K562 (cell line): ENCODE data around the gene RHEB. TPM values are rescaled to one million over a fixed set of nuclear protein-coding genes. Genes with fewer than 3 reads are reported as not detected.

Source experiments
- ATAC-seq: fragments of 200-7000 bp; cut with Tn5 transposase; 3 replicates; pipeline ENCODE4 v1.9.1; 2020; ENCODE audit warnings: moderate library complexity
- BruUV-seq: library from RNA; stranded (reverse); fragments of 400-500 nt; replicated peaks from 2 replicates; lab custom pipeline; 2021; lab: Mats Ljungman, UMichigan
- CTCF ChIA-PET: fragments of 300-600 bp; formaldehyde crosslinking; extraction: SDS; loops from one replicate; lab custom pipeline; 2021; ENCODE audit warnings: low intra/inter-chr PET ratio; lab: Yijun Ruan, JAX
- POLR2A ChIA-PET: fragments of 300-600, 350-650 bp; sonication (Branson Sonifier 250); formaldehyde crosslinking; extraction: SDS; loops from one replicate; lab custom pipeline; 2021; ENCODE audit warnings: antibody characterized with exemption, inconsistent platforms; lab: Yijun Ruan, JAX
- DNase-seq, 4 experiments: peaks; one replicate each; pipeline versions ENCODE4 v3.0.0 to v3.0.0-alpha.2; 2011 to 2018; ENCODE audit warnings: low spot score in 3 of 4, mixed read lengths in 3 of 4; ENCODE audit errors: extremely low read depth in 1 of 4
- FAIRE-seq: peaks from 2 replicates; lab custom pipeline; 2011; peaks lifted over from hg19 to GRCh38; lab: Jason Lieb, UNC
- H2AFZ ChIP-seq: 2 replicates; pipeline ENCODE4 v1.6.0; 2011; ENCODE audit warnings: low read depth, low read length, control low read depth, inconsistent platforms
- H3K27ac ChIP-seq: fragments of 200-600 bp; 3 replicates; pipeline ENCODE4 v1.8.0; 2011; ENCODE audit warnings: low read depth, mild to moderate bottlenecking, control low read depth, inconsistent platforms, low read length, moderate library complexity, mixed read lengths; ENCODE audit errors: extremely low read depth
- H3K27me3 ChIP-seq, 2 experiments: fragments of 300-600 bp in 1 of 2; 2 replicates in 1 of 2; 3 replicates in 1 of 2; pipeline versions ENCODE4 v1.6.0 to v1.8.0; 2011; ENCODE audit warnings: inconsistent platforms in 2 of 2, low read length in 2 of 2, mild to moderate bottlenecking in 1 of 2, mixed read lengths in 1 of 2, moderate library complexity in 1 of 2; ENCODE audit not compliant: control insufficient read depth in 2 of 2, insufficient read depth in 2 of 2
- H3K36me3 ChIP-seq: fragments of 300-600 bp; 3 replicates; pipeline ENCODE4 v1.8.0; 2011; ENCODE audit warnings: mild to moderate bottlenecking, low read length, inconsistent platforms; ENCODE audit not compliant: control insufficient read depth, insufficient read depth
- H3K4me1 ChIP-seq, 2 experiments: fragments of 200-600 bp in 1 of 2; replicated peaks in 1 of 2; 2 replicates in 1 of 2; 3 replicates in 1 of 2; pipeline versions ENCODE4 v1.5.1 to v1.8.0; 2011; ENCODE audit warnings: inconsistent platforms in 2 of 2, low read length in 2 of 2, mild to moderate bottlenecking in 1 of 2, mixed read lengths in 1 of 2, moderate library complexity in 1 of 2; ENCODE audit not compliant: control insufficient read depth in 2 of 2, insufficient read depth in 2 of 2
- H3K4me2 ChIP-seq: 2 replicates; pipeline ENCODE4 v1.6.1; 2011; ENCODE audit warnings: low read length, control low read depth, inconsistent platforms, mixed read lengths; ENCODE audit not compliant: insufficient read depth
- H3K4me3 ChIP-seq: fragments of 200-600 bp; sonication (generic), shearing (Covaris generic); 2 replicates; pipeline ENCODE4 v1.5.1; 2016; ENCODE audit warnings: control low read depth, inconsistent platforms
- H3K79me2 ChIP-seq: fragments of 200-600 bp; 3 replicates; pipeline ENCODE4 v1.8.0; 2011; ENCODE audit warnings: low read length, inconsistent platforms; ENCODE audit not compliant: control insufficient read depth, insufficient read depth
- H3K9ac ChIP-seq, 2 experiments: 2 replicates each; pipeline versions ENCODE4 v1.6.0 to v1.6.1; 2011; ENCODE audit warnings: low read depth in 2 of 2, low read length in 2 of 2, control low read depth in 1 of 2, inconsistent platforms in 1 of 2, mild to moderate bottlenecking in 1 of 2, mixed read lengths in 1 of 2; ENCODE audit not compliant: insufficient read depth in 1 of 2
- H3K9me1 ChIP-seq: one replicate; pipeline ENCODE4 v1.6.0; 2011; ENCODE audit warnings: inconsistent platforms, mild to moderate bottlenecking, low read length, moderate library complexity; ENCODE audit not compliant: control insufficient read depth, insufficient read depth
- H3K9me3 ChIP-seq: replicated peaks from 2 replicates; pipeline ENCODE4 v1.5.1; 2011; ENCODE audit warnings: low read depth, low read length, inconsistent platforms; ENCODE audit not compliant: control insufficient read depth, insufficient read depth
- H4K20me1 ChIP-seq: replicated peaks from 2 replicates; pipeline ENCODE4 v1.6.1; 2011; ENCODE audit warnings: low read length, inconsistent platforms, mixed read lengths; ENCODE audit not compliant: control insufficient read depth, insufficient read depth
- EP300 ChIP-seq: IDR thresholded peaks from 2 replicates; pipeline ENCODE4 v1.6.1; 2012; ENCODE audit warnings: low read length, improper control_type of control experiment
- HLTF ChIP-seq: fragments of 450-650 bp; IDR thresholded peaks from 2 replicates; pipeline ENCODE4 v1.6.1; 2016
- KLF1 ChIP-seq: fragments of 450-650 bp; IDR thresholded peaks from 2 replicates; pipeline ENCODE4 v1.6.1; 2016; ENCODE audit warnings: missing genetic modification characterization, missing compliant biosample characterization
- PCBP2 ChIP-seq: fragments of 200-400 bp; formaldehyde crosslinking; IDR thresholded peaks from 2 replicates; pipeline ENCODE4 v1.6.1; 2018; ENCODE audit warnings: low read length, low read depth, mild to moderate bottlenecking, moderate library complexity; ENCODE audit not compliant: poor library complexity, severe bottlenecking
- PRMT5 ChIP-seq: sonication (generic); formaldehyde crosslinking; IDR thresholded peaks from 2 replicates; pipeline ENCODE4 v1.5.0; 2020; ENCODE audit warnings: missing genetic modification reagents
- SPI1 ChIP-seq: IDR thresholded peaks from 2 replicates; pipeline ENCODE4 v1.6.1; 2011; ENCODE audit warnings: low read depth, low read length, control low read depth, borderline replicate concordance
- TAF9B ChIP-seq: fragments of 450-650 bp; IDR thresholded peaks from 2 replicates; pipeline ENCODE4 v1.6.1; 2018; ENCODE audit warnings: mild to moderate bottlenecking; ENCODE audit not compliant: partially characterized antibody
- WGBS: fragments of 100-300 bp; shearing (Covaris generic); methylation state at CpG from one replicate; pipeline ENCODE4 v1.1.6; 2016; ENCODE audit warnings: low coverage, mixed read lengths; ENCODE audit not compliant: insufficient coverage; ENCODE audit errors: missing lambda C conversion rate; 5-methylcytosine and 5-hydroxymethylcytosine counted together
- in situ Hi-C: fragments of 300-500 bp; cut with MboI; formaldehyde crosslinking; loops from 4 replicates; pipeline ENCODE4 v1.15.0; 2018; ENCODE audit warnings: inconsistent platforms, mixed read lengths
- intact Hi-C: fragments of 100-400 bp; cut with micrococcal nuclease; formaldehyde crosslinking; loops from 2 replicates; pipeline ENCODE4 v1.14.2; 2022
- polyA plus RNA-seq, 8 experiments: library from polyadenylated mRNA; depleted of rRNA in 4 of 8; stranded (reverse) in 5 of 8; unstranded in 3 of 8; fragments of >200 nt; fragmentation: Nextera tagmentation in 2 of 8; fragmentation: Illumina TruSeq in 1 of 8; extraction: Ambion mirVana in 2 of 8; extraction: Trizol in 1 of 8; gene quantifications; 2 replicates each; pipeline versions ENCODE4 v1.2.1 to v1.2.3, GENCODE V29; 2011 to 2014; ENCODE audit warnings: inconsistent platforms in 1 of 8, missing spikeins in 1 of 8
- total RNA-seq, 7 experiments: library from RNA; depleted of rRNA in 6 of 7; stranded (reverse); fragments of >200 nt in 6 of 7; fragmentation: Illumina TruSeq in 2 of 7; extraction: Trizol in 2 of 7; gene quantifications; 2 replicates each; pipeline versions ENCODE4 v1.2.1 to v1.2.3, GENCODE V29; 2011 to 2021; ENCODE audit warnings: low replicate concordance in 1 of 7
- TF ChIP-seq, protein P1 (sequence below): fragments of 150-350 bp; conservative IDR thresholded peaks from 2 replicates; pipeline ENCODE4 v1.6.1; 2014; ENCODE audit warnings: low read length
- TF ChIP-seq, protein P2 (sequence below), 2 experiments: fragments of 250-450 bp in 1 of 2; fragments of 450-650 bp in 1 of 2; sonication (Bioruptor Pico) in 1 of 2; IDR thresholded peaks; 2 replicates each; pipeline versions ENCODE4 v1.6.1 to v1.8.0; 2016 to 2021; ENCODE audit warnings: mild to moderate bottlenecking in 2 of 2, moderate library complexity in 2 of 2, missing compliant biosample characterization in 1 of 2, missing genetic modification characterization in 1 of 2
- TF ChIP-seq, protein P3 (sequence below): fragments of 450-650 bp; formaldehyde crosslinking; IDR thresholded peaks from 2 replicates; pipeline ENCODE4 v1.4.0; 2020; ENCODE audit warnings: mild to moderate bottlenecking, mixed read lengths
- TF ChIP-seq, protein P4 (sequence below): fragments of 250-450 bp; sonication (Bioruptor Pico); IDR thresholded peaks from 2 replicates; pipeline ENCODE4 v1.4.0; 2020

The RHEB gene
- total and polyA plus RNA-seq, 9 of the 15 experiments (the other 6 are each of a cell fraction or from before 2014, with no cell fraction given) = 28.5 to 249 (median 182) TPM

DNA sequence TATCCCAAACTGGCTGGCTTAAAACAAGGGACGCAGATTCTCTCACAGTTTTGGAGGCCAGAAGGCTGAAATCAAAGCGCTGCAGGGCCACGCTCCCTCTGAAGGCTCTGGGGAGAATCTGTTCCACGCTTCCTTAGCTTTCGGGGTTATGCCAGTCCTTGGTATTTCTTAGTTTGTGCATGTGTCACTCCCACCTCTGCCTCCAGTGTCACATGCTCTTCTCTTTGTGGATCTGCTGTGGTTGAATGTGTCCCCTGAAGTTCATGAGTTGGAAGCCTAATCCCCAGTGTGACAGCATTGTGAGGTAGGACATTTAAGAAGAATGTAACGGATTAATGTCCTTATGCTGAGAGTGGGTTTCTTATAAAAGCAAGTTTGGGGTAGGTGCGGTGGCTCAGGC lies 29.4 kb upstream of the RHEB start:
- H3K27ac ChIP-seq = no peak overlapping the region
- no peak for FAIRE-seq
- no peak overlapping the region for H2AFZ ChIP-seq
- CTCF ChIA-PET = no interaction called here
- no peak overlapping the region for H3K9ac ChIP-seq
- BruUV-seq = no TSS peak
- POLR2A ChIA-PET = no interaction called here
- H3K4me2 ChIP-seq = no peak overlapping the region
- no peak overlapping the region for H3K4me3 ChIP-seq
- peaks cover 49 to 63% of the 10 kb centered on the region in 2 experiments for H3K27me3 ChIP-seq
- DNase-seq = no peak
- no peaks in the 10 kb centered on the region for H4K20me1 ChIP-seq
- ATAC-seq = no peak
- TF ChIP-seq HLTF (no peak), SPI1 (no peak), PRMT5 (no peak), EP300 (no peak), KLF1 (tag) (no peak), TAF9B (no peak), PCBP2 (no peak)
- TF ChIP-seq, protein P1, sequence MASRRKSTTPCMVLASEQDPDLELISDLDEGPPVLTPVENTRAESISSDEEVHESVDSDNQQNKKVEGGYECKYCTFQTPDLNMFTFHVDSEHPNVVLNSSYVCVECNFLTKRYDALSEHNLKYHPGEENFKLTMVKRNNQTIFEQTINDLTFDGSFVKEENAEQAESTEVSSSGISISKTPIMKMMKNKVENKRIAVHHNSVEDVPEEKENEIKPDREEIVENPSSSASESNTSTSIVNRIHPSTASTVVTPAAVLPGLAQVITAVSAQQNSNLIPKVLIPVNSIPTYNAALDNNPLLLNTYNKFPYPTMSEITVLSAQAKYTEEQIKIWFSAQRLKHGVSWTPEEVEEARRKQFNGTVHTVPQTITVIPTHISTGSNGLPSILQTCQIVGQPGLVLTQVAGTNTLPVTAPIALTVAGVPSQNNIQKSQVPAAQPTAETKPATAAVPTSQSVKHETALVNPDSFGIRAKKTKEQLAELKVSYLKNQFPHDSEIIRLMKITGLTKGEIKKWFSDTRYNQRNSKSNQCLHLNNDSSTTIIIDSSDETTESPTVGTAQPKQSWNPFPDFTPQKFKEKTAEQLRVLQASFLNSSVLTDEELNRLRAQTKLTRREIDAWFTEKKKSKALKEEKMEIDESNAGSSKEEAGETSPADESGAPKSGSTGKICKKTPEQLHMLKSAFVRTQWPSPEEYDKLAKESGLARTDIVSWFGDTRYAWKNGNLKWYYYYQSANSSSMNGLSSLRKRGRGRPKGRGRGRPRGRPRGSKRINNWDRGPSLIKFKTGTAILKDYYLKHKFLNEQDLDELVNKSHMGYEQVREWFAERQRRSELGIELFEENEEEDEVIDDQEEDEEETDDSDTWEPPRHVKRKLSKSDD = no peak
- TF ChIP-seq, protein P2, sequence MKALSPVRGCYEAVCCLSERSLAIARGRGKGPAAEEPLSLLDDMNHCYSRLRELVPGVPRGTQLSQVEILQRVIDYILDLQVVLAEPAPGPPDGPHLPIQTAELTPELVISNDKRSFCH (CRISPR knock-in tag; IDR thresholded peaks at IDR 0.05) = no peak
- TF ChIP-seq, protein P2 (tag; IDR thresholded peaks at IDR 0.05) = no peak
- TF ChIP-seq, protein P3, sequence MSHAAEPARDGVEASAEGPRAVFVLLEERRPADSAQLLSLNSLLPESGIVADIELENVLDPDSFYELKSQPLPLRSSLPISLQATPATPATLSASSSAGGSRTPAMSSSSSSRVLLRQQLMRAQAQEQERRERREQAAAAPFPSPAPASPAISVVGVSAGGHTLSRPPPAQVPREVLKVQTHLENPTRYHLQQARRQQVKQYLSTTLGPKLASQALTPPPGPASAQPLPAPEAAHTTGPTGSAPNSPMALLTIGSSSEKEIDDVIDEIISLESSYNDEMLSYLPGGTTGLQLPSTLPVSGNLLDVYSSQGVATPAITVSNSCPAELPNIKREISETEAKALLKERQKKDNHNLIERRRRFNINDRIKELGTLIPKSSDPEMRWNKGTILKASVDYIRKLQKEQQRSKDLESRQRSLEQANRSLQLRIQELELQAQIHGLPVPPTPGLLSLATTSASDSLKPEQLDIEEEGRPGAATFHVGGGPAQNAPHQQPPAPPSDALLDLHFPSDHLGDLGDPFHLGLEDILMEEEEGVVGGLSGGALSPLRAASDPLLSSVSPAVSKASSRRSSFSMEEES = no peak
- TF ChIP-seq, protein P4, sequence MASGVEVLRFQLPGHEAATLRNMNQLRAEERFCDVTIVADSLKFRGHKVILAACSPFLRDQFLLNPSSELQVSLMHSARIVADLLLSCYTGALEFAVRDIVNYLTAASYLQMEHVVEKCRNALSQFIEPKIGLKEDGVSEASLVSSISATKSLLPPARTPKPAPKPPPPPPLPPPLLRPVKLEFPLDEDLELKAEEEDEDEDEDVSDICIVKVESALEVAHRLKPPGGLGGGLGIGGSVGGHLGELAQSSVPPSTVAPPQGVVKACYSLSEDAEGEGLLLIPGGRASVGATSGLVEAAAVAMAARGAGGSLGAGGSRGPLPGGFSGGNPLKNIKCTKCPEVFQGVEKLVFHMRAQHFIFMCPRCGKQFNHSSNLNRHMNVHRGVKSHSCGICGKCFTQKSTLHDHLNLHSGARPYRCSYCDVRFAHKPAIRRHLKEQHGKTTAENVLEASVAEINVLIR (CRISPR knock-in tag) = no peak
- TF ChIP-seq, all 486 proteins: peak for 0
- intact Hi-C loops = no loop called here
- peaks cover 0 to 4% of the 10 kb centered on the region in 2 experiments; a peak in 1 of 5 replicates for H3K4me1 ChIP-seq
- in situ Hi-C loops = no loop called here
- no peaks in the 10 kb centered on the region for H3K79me2 ChIP-seq
- H3K9me1 ChIP-seq = no peaks in the 10 kb centered on the region
- no peaks in the 10 kb centered on the region for H3K36me3 ChIP-seq
- 2% methylated on average over 7 of the region's 7 CpGs for WGBS
- H3K9me3 ChIP-seq = no peaks in the 10 kb centered on the region
